Upper lobe of left lung (tissue), 6 donors: ENCODE results near the gene GALNT5. TPM values are rescaled to one million over a fixed set of nuclear protein-coding genes. Genes with fewer than 3 reads are reported as not detected.
"Not testable (repeated sequence)": the region's sequence is repeated elsewhere in the genome, so short reads cannot be mapped to it uniquely, and the experiment has no call there.

Experiments used
- ATAC-seq, 2 donors: fragments of 200-7000 bp; cut with Tn5 transposase; one replicate each; pipeline ENCODE4 v1.9.1; 2022; ENCODE audit warnings: mild to moderate bottlenecking in 2 of 2, moderate library complexity in 2 of 2; ENCODE audit not compliant: low FRiP score in 2 of 2
- DNase-seq, 2 donors: peaks; one replicate each; pipeline ENCODE4 v3.0.0-alpha.2; 2019 to 2020
- H3K27ac ChIP-seq, 4 donors: fragments of 200-600 bp; sonication (generic); one replicate each; pipeline ENCODE4 v1.5.1; 2016 to 2019
- H3K27me3 ChIP-seq, 4 donors: fragments of 200-600 bp; sonication (generic); one replicate each; pipeline ENCODE4 v1.5.1; 2017 to 2019
- H3K36me3 ChIP-seq, 4 donors: fragments of 200-600 bp; sonication (generic); one replicate each; pipeline ENCODE4 v1.5.1; 2016 to 2019
- H3K4me1 ChIP-seq, 4 donors: fragments of 200-600 bp; sonication (generic); one replicate each; pipeline ENCODE4 v1.5.1; 2018 to 2019
- H3K4me3 ChIP-seq, 4 donors: fragments of 200-600 bp; sonication (generic); one replicate each; pipeline ENCODE4 v1.5.1; 2017 to 2019; ENCODE audit warnings: mild to moderate bottlenecking in 2 of 4, moderate library complexity in 1 of 4
- H3K9me3 ChIP-seq, 4 donors: fragments of 200-600 bp; sonication (generic); one replicate each; pipeline ENCODE4 v1.5.1; 2018 to 2019
- CTCF ChIP-seq, 6 experiments: fragments of 450-650 bp in 4 of 6; fragments of 200-600 bp in 2 of 6; sonication (generic) in 2 of 6; IDR thresholded peaks; one replicate each; pipeline ENCODE4 v1.5.1; 2016 to 2019; ENCODE audit warnings: antibody characterized with exemption in 6 of 6
- EP300 ChIP-seq, 4 donors: sonication (generic); formaldehyde crosslinking; IDR thresholded peaks; one replicate each; pipeline ENCODE4 v1.5.1; 2017; ENCODE audit warnings: antibody characterized with exemption in 4 of 4, control low read depth in 2 of 4
- POLR2A ChIP-seq, 4 donors: fragments of 450-650 bp; IDR thresholded peaks; one replicate each; pipeline ENCODE4 v1.5.1; 2016 to 2017; ENCODE audit warnings: antibody characterized with exemption in 4 of 4, mild to moderate bottlenecking in 2 of 4
- POLR2AphosphoS5 ChIP-seq, 2 donors: sonication (generic); formaldehyde crosslinking; IDR thresholded peaks; one replicate each; pipeline ENCODE4 v1.5.1; 2017; ENCODE audit warnings: antibody characterized with exemption in 2 of 2
- WGBS, 2 donors: methylation state at CpG; one replicate each; pipeline ENCODE4 v1.1.5; 2017 to 2018; 5-methylcytosine and 5-hydroxymethylcytosine counted together
- total RNA-seq, 6 donors: library from RNA; depleted of rRNA in 4 of 6; stranded (reverse); fragments of >200 nt in 4 of 6; gene quantifications; one replicate each; pipeline versions ENCODE4 v1.1.0 to v1.2.1, GENCODE V29; 2016 to 2021
- donor health status: DM: no; HTN: no; CAD: no; lungs with moderate emphysema.
- donor health status: DM: no; HTN: yes; CAD: no; lungs with severe emphysema.

Gene GALNT5
- total RNA-seq, 6 donors from 2014 or later = 23.0 to 42.9 (median 24.4) TPM

DNA sequence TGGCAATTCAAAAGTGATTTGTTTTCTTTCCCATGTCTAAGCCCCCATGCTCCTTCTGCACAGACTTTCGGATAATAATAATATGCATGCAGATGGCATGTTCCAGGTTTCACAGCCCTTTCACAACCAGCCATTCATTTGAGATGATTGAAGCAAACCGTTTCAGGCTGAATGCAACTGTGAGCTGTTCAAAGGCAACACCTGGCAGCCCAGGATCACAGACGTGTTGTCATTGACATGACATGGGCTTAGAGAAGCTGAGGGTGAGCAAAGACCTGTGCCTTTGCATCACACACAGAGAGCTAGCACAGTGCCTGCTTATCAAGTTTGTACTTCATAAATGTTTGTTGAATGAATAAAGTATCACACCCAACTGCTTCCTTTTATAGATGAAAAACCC, 80.5 kb downstream of the GALNT5 start:
- TF ChIP-seq CTCF (IDR thresholded peaks at IDR 0.05) (no peak), POLR2A (IDR thresholded peaks at IDR 0.05) (no peak), EP300 (IDR thresholded peaks at IDR 0.05) (no peak), POLR2AphosphoS5 (IDR thresholded peaks at IDR 0.05) (no peak)
- no peak overlapping the region for H3K4me3 ChIP-seq
- WGBS, 2 donors = 75 to 80% methylated on average over 3 of the region's 3 CpGs
- no peak for ATAC-seq
- H3K36me3 ChIP-seq = no peaks in the 10 kb centered on the region
- no peaks in the 10 kb centered on the region for H3K9me3 ChIP-seq
- H3K4me1 ChIP-seq = no peaks in the 10 kb centered on the region
- H3K27me3 ChIP-seq = no peaks in the 10 kb centered on the region
- no peak overlapping the region for H3K27ac ChIP-seq
- no peak for DNase-seq

- no peak for DNase-seq
- no peak overlapping the region for H3K27ac ChIP-seq
- TF ChIP-seq POLR2AphosphoS5 (IDR thresholded peaks at IDR 0.05) = no peak
- TF ChIP-seq EP300 (IDR thresholded peaks at IDR 0.05) = no peak
- no peak for TF ChIP-seq CTCF (IDR thresholded peaks at IDR 0.05)
- TF ChIP-seq POLR2A (IDR thresholded peaks at IDR 0.05) = no peak
- H3K9me3 ChIP-seq = peaks cover 0 to 15% (median 0%) of the 10 kb centered on the region in 4 donors
- 85 to 86% methylated on average over 4 of the region's 4 CpGs for whole genome bisulfite sequencing, 2 donors
- no peaks in the 10 kb centered on the region for H3K36me3 ChIP-seq
- H3K4me3 ChIP-seq = no peak overlapping the region
- ATAC-seq = no peak
- no peaks in the 10 kb centered on the region for H3K4me1 ChIP-seq
- no peaks in the 10 kb centered on the region for H3K27me3 ChIP-seq
Observed at GRCh38 chr2:157339965-157340655, 82.6 kb downstream of the GALNT5 start.

DNA sequence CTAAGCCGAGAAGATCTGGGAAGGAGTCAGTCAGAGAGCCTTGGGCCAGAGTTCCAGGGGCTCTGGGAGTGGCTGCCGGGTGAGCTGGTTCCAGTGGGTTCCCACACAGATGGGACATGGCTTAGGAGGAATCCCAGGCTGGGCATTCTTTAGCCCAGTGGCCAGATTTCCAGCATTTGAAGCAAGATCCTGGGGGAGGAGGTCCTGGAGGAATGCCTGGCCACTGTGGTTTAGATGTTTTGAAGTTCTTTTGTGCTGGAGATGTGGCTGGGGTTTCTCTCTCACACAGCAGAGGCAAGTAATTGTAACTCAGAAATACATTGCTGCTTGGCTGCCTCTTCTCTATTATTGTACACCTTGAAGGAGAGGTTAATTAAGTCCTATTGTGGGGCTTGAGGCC, 83.9 kb downstream of the GALNT5 start:
- H3K4me3 ChIP-seq, DNase-seq, H3K27ac ChIP-seq, ATAC-seq, H3K27me3 ChIP-seq, H3K4me1 ChIP-seq, H3K36me3 ChIP-seq: not testable (repeated sequence)
- peaks cover 0 to 16% (median 0%) of the 10 kb centered on the region in 4 donors for H3K9me3 ChIP-seq
- 91 to 100% methylated on average over 1 to 2 of the region's 2 CpGs for WGBS, 2 donors

GRCh38 chr2:157345647-157346389, 88.3 kb downstream of the GALNT5 start:
- Histone ChIP-seq H3K27ac (no peak overlapping the region), H3K9me3 (peaks cover 0 to 16% (median 0%) of the 10 kb centered on the region in 4 donors), H3K4me3 (no peak overlapping the region), H3K36me3 (no peaks in the 10 kb centered on the region), H3K4me1 (no peaks in the 10 kb centered on the region), H3K27me3 (no peaks in the 10 kb centered on the region)
- ATAC-seq (no peak), DNase-seq (no peak)
- TF ChIP-seq EP300 (IDR thresholded peaks at IDR 0.05) (no peak), POLR2AphosphoS5 (IDR thresholded peaks at IDR 0.05) (no peak), POLR2A (IDR thresholded peaks at IDR 0.05) (no peak), CTCF (IDR thresholded peaks at IDR 0.05) (no peak)
- WGBS, 2 donors = 85 to 92% methylated on average over 2 of the region's 2 CpGs

DNA sequence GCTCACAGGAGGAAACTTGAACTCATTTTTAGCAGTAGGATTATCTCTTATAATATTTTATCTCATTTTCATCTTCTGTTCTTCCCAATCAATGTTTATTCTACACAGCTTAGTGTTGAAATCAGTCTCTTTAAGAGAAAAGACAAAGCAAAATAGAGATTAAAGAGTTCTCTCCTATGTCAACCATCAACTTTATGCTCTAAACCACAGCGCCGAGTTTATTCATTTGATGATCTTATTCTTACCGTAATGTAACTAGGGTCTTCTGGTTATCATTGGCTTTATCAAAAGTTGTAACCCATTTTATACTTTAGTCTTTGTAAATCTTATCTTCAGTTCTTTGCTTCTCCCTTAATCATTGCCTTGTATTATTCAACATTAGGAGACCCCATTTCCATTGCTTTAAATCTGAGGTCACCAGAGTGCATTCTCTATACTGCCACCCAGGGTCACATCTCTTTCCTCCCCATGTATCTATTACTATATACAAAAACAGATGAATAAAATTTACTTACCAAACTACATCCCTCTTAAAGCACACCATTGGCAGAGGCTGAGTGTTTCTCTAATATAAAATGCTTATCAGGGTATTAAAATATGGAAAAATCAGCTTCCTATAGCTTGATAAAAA, 90.9 kb downstream of the GALNT5 start:
- Histone ChIP-seq H3K4me3 (no peak overlapping the region), H3K36me3 (no peaks in the 10 kb centered on the region), H3K27me3 (no peaks in the 10 kb centered on the region), H3K27ac (no peak overlapping the region), H3K9me3 (peaks cover 0 to 15% (median 0%) of the 10 kb centered on the region in 4 donors), H3K4me1 (no peaks in the 10 kb centered on the region)
- TF ChIP-seq EP300 (IDR thresholded peaks at IDR 0.05) = no peak
- TF ChIP-seq POLR2A (IDR thresholded peaks at IDR 0.05) = no peak
- TF ChIP-seq CTCF (IDR thresholded peaks at IDR 0.05) = no peak
- no peak for TF ChIP-seq POLR2AphosphoS5 (IDR thresholded peaks at IDR 0.05)
- ATAC-seq (no peak), DNase-seq (no peak)
- WGBS, 2 donors = 92 to 94% methylated on average over 3 of the region's 3 CpGs
